ENCODE measurements around the gene CYB5R4.
A peak's percentile ranks its signal among the peaks of the same experiment; 100 is the strongest.

Gene CYB5R4, protein sequence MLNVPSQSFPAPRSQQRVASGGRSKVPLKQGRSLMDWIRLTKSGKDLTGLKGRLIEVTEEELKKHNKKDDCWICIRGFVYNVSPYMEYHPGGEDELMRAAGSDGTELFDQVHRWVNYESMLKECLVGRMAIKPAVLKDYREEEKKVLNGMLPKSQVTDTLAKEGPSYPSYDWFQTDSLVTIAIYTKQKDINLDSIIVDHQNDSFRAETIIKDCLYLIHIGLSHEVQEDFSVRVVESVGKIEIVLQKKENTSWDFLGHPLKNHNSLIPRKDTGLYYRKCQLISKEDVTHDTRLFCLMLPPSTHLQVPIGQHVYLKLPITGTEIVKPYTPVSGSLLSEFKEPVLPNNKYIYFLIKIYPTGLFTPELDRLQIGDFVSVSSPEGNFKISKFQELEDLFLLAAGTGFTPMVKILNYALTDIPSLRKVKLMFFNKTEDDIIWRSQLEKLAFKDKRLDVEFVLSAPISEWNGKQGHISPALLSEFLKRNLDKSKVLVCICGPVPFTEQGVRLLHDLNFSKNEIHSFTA

DNA sequence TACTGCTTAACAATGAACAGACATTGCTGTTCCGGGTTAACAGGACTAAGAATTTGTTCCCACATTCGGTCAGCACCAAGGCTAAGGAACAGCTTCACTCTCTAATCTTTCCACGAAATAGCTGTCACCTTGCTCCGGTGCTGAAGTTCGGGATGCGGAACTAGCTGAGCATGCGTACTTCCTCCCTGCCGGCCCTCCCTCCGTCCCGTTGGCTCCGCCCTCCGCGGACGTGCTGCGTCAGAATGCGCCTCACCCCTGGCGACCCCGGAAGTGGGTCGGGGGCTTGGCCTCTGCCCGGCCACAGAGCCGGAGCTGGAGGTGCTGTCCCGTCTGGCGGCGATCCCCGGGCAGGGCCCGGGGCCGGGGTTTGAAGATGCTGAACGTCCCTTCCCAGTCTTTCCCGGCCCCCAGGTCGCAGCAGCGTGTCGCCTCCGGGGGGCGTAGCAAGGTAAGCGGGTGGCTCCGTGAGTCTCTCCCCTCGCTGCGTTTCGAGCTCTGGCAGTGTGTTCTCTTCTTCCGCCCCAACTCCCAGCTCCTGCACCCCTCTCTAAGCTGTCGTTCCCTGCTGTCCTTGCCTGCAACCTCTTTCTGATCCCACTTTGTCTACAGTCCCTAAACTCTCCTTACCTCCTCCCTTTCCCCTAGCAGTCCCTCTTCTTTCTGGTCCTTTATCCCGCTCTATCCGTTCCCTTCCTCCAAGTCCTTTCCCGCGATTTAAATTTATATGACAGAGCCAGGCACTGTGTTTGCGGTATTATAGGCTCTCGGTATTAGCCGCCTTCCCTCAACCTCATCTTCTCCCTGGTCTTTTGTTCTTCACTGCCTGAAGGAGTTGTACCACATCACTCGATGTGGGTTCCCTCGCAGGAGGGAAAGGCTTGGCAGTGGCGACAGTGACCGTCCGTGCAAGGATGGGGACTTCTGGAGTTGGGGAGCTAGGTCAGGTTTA is at the start of gene CYB5R4:
Gene CYB5R4 (plus strand): TSS at position 280 of the 949 bp plus-strand sequence. CDS start 94 bp downstream, at position 374.
- Histone ChIP-seq H3K27ac (ENCODE audit: low read depth, low read length) (peak within 1 kb of the TSS; percentile 80), H3K4me3 (ENCODE audit: low read depth in 1 of 5, low read length in 5 of 5) (peak within 1 kb of the TSS; percentile 90 to 98 (median 97)), H3K36me3 (ENCODE audit: control insufficient read depth in 5 of 5, insufficient read depth in 5 of 5, low read length in 5 of 5) (peaks cover 0 to 5% (median 3%) of the 10 kb centered on the region in 5 donors), H3K9me3 (ENCODE audit: control insufficient read depth in 5 of 5, low read length in 5 of 5) (no peaks in the 10 kb centered on the region), H3K9ac (ENCODE audit: low read length in 5 of 5) (peak within 1 kb of the TSS; percentile 80 to 94 (median 83)), H3K27me3 (ENCODE audit: control insufficient read depth in 5 of 5, insufficient read depth in 4 of 5, low read length in 5 of 5) (peaks cover 0 to 9% (median 2%) of the 10 kb centered on the region in 5 donors), H3K4me1 (ENCODE audit: control insufficient read depth in 5 of 5, insufficient read depth in 5 of 5, low read length in 5 of 5) (peaks cover 0 to 23% (median 18%) of the 10 kb centered on the region in 5 donors)

DNA sequence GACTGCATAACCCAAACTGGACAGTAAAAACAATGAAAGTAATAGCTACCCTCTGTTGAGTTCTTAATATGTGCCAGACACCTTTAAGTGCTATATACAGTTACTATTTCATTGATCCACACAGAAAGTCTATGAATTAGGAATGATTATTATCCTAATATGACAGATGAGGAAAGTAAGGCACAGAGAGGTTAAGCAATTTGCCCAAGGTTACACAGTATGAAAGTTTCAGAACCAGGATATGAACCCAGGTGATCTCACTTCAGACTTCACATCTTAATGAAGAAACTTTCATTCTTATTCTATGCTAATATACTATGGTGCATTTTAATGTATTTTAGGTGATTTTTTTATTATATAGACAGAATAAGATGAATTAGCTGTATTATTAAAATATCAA is 46.9 kb upstream of the CYB5R4 start:
- Histone ChIP-seq H3K36me3 (ENCODE audit: control insufficient read depth in 5 of 5, insufficient read depth in 5 of 5, low read length in 5 of 5) (no peaks in the 10 kb centered on the region), H3K27me3 (ENCODE audit: control insufficient read depth in 5 of 5, insufficient read depth in 4 of 5, low read length in 5 of 5) (no peaks in the 10 kb centered on the region), H3K27ac (ENCODE audit: low read depth, low read length) (no peak overlapping the region), H3K4me3 (ENCODE audit: low read depth in 1 of 5, low read length in 5 of 5) (no peak overlapping the region), H3K9me3 (ENCODE audit: control insufficient read depth in 5 of 5, low read length in 5 of 5) (no peaks in the 10 kb centered on the region), H3K9ac (ENCODE audit: low read length in 5 of 5) (no peak overlapping the region), H3K4me1 (ENCODE audit: control insufficient read depth in 5 of 5, insufficient read depth in 5 of 5, low read length in 5 of 5) (no peaks in the 10 kb centered on the region)

DNA sequence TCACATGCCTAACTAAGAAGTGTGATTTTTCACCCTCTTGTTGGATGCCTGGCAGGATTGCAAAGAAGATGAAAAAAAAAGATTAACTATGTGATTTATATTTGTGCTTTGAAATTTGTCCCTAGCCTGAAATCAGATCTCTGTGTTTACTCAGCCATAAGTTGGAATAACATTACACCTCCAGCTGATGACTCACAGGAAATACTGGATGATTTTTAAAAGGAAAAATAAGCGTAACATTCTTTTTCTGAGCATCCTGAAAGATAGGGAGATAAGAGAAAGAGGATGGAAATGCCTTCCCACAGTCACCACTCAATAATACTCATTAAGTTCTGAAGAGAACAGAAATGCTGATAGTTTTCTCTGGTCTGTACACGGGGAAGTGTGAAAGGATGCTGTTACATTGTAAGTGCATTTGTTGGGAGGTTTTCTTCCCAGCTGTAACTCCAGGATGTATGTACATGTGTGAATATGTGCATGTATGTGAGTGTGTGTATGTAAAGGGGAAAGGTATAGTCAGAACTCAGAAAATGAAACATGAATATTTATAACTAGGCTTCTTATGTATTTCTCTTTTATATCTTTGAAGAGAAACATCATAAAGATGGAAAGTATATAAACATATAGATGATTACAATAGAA is 43.7 kb upstream of the CYB5R4 start:
- no peak overlapping the region for H3K9ac ChIP-seq (ENCODE audit: low read length in 5 of 5)
- H3K4me1 ChIP-seq (ENCODE audit: control insufficient read depth in 5 of 5, insufficient read depth in 5 of 5, low read length in 5 of 5), result no peaks in the 10 kb centered on the region
- no peak overlapping the region for H3K4me3 ChIP-seq (ENCODE audit: low read depth in 1 of 5, low read length in 5 of 5)

DNA sequence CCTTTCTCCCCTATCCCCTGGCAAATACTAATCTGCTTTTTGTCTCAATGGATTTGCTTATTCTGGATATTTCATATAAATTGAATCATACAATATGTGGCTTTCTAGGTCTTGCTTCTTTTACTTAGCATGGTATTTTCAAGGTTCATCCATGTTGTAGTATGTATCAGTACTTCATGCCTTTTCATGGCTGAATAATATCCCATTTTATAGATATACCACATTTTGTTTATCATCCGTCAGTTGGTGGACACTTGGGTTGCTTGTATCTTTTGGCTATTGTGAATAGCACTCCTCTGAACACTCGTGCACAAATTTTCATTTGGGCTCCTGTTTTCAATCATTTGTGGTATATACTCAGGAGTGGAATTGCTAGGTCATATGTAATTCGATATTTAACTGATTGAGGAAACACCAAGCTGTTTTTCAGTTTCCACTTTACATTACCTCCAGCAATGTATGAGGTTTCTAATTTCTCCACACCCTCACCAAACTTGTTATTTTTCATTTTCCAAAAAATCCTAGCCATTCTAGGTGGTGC is 36.8 kb upstream of the CYB5R4 start:
- no peak overlapping the region for H3K27ac ChIP-seq (ENCODE audit: low read depth, low read length)

More for the DNA sequence above, 43.7 kb upstream of the CYB5R4 start:
- Histone ChIP-seq H3K27ac (ENCODE audit: low read depth, low read length) (no peak overlapping the region), H3K9me3 (ENCODE audit: control insufficient read depth in 5 of 5, low read length in 5 of 5) (no peaks in the 10 kb centered on the region), H3K27me3 (ENCODE audit: control insufficient read depth in 5 of 5, insufficient read depth in 4 of 5, low read length in 5 of 5) (no peaks in the 10 kb centered on the region), H3K36me3 (ENCODE audit: control insufficient read depth in 5 of 5, insufficient read depth in 5 of 5, low read length in 5 of 5) (no peaks in the 10 kb centered on the region)

DNA sequence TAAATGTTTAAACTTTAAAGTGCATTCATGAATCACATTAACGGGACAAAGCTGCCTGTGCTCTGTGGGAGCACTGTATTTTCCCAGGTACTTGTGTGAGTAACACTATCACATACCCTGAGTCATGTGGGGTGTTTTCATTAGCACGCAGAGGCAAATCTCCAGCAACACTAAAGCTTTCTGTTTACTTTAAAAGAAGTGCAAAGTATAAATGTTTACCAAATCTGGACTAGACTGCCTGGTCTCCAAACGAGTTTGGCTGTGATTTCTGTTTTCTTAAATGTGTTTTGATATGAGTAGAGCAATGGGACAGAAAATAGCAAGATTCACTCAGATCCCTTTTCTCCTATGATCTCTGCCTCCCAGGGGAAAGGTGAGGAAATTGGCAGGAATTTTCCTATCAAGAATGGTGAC is 35.1 kb upstream of the CYB5R4 start:
- H3K9me3 ChIP-seq (ENCODE audit: control insufficient read depth in 5 of 5, low read length in 5 of 5), result no peaks in the 10 kb centered on the region
- no peaks in the 10 kb centered on the region for H3K4me1 ChIP-seq (ENCODE audit: control insufficient read depth in 5 of 5, insufficient read depth in 5 of 5, low read length in 5 of 5)
- H3K4me3 ChIP-seq (ENCODE audit: low read depth in 1 of 5, low read length in 5 of 5), result no peak overlapping the region
- H3K36me3 ChIP-seq (ENCODE audit: control insufficient read depth in 5 of 5, insufficient read depth in 5 of 5, low read length in 5 of 5), result no peaks in the 10 kb centered on the region
- no peak overlapping the region for H3K9ac ChIP-seq (ENCODE audit: low read length in 5 of 5)
- H3K27ac ChIP-seq (ENCODE audit: low read depth, low read length), result no peak overlapping the region
- no peaks in the 10 kb centered on the region for H3K27me3 ChIP-seq (ENCODE audit: control insufficient read depth in 5 of 5, insufficient read depth in 4 of 5, low read length in 5 of 5)

More for the DNA sequence above, 36.8 kb upstream of the CYB5R4 start:
- no peaks in the 10 kb centered on the region for H3K27me3 ChIP-seq (ENCODE audit: control insufficient read depth in 5 of 5, insufficient read depth in 4 of 5, low read length in 5 of 5)
- no peaks in the 10 kb centered on the region for H3K4me1 ChIP-seq (ENCODE audit: control insufficient read depth in 5 of 5, insufficient read depth in 5 of 5, low read length in 5 of 5)
- no peaks in the 10 kb centered on the region for H3K9me3 ChIP-seq (ENCODE audit: control insufficient read depth in 5 of 5, low read length in 5 of 5)
- no peaks in the 10 kb centered on the region for H3K36me3 ChIP-seq (ENCODE audit: control insufficient read depth in 5 of 5, insufficient read depth in 5 of 5, low read length in 5 of 5)
- H3K9ac ChIP-seq (ENCODE audit: low read length in 5 of 5), result no peak overlapping the region
- H3K4me3 ChIP-seq (ENCODE audit: low read depth in 1 of 5, low read length in 5 of 5), result no peak overlapping the region

DNA sequence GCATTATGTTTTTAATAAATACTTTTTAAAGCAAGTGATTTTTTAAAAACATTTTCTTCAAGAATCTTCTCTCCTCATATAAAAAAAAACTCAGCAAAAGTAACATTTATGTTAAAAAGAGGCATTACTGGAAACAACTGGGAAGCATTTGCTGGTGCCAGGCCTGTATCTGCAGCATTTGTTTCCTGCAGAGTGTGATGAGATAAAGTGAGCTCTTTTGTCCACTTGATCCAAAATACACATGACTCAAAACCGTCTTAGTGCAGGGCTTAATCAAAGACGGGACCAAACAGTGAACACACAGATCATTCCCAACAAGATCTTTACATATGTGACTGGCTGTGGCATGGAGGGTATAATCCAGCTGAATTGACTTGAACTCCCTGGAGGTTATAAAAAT is 34.7 kb upstream of the CYB5R4 start:
- Histone ChIP-seq H3K4me3 (ENCODE audit: low read depth in 1 of 5, low read length in 5 of 5) (no peak overlapping the region), H3K9me3 (ENCODE audit: control insufficient read depth in 5 of 5, low read length in 5 of 5) (no peaks in the 10 kb centered on the region), H3K9ac (ENCODE audit: low read length in 5 of 5) (no peak overlapping the region), H3K4me1 (ENCODE audit: control insufficient read depth in 5 of 5, insufficient read depth in 5 of 5, low read length in 5 of 5) (no peaks in the 10 kb centered on the region), H3K27me3 (ENCODE audit: control insufficient read depth in 5 of 5, insufficient read depth in 4 of 5, low read length in 5 of 5) (no peaks in the 10 kb centered on the region), H3K27ac (ENCODE audit: low read depth, low read length) (no peak overlapping the region), H3K36me3 (ENCODE audit: control insufficient read depth in 5 of 5, insufficient read depth in 5 of 5, low read length in 5 of 5) (no peaks in the 10 kb centered on the region)

DNA sequence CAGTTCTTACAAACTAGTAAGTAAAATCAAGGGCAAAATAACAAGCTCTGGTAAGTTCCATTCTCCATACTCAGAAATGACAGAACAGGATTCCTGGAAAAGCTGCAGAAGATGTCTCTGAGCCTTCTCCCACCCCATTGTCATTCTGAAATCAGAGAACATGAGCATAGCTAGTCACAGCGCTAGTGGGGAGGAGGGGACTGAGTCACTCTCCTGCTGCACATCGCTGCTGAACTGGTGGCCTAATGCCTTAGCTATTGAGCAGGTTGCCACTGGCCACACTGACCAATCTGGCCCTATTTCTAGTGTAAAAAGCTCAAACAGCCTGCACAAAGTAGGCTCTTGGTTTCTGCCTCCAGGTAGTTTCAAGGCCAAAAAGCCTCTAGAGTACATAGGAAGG is 32.4 kb upstream of the CYB5R4 start:
- Histone ChIP-seq H3K36me3 (ENCODE audit: control insufficient read depth in 5 of 5, insufficient read depth in 5 of 5, low read length in 5 of 5) (no peaks in the 10 kb centered on the region), H3K9me3 (ENCODE audit: control insufficient read depth in 5 of 5, low read length in 5 of 5) (no peaks in the 10 kb centered on the region), H3K4me1 (ENCODE audit: control insufficient read depth in 5 of 5, insufficient read depth in 5 of 5, low read length in 5 of 5) (no peaks in the 10 kb centered on the region), H3K27me3 (ENCODE audit: control insufficient read depth in 5 of 5, insufficient read depth in 4 of 5, low read length in 5 of 5) (no peaks in the 10 kb centered on the region), H3K27ac (ENCODE audit: low read depth, low read length) (no peak overlapping the region), H3K9ac (ENCODE audit: low read length in 5 of 5) (no peak overlapping the region), H3K4me3 (ENCODE audit: low read depth in 1 of 5, low read length in 5 of 5) (no peak overlapping the region)

DNA sequence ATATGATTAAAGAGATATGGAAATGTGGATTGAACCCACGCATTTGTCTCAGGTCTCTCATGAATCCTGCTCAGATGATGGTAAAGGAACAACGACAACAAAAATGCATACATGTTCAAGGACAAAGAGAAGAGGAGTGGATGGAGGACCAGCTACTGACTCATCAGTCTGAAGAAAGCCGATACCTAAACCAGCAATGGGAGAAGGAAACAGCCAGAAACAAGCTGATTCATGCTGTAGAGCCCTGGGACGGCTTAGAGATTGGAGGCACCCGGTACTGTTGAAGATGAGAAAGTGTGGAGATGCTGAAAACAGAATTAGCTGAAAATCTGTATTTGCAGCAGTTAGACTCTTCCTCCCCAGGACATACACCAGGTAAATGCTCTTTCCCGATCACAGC is 20.8 kb upstream of the CYB5R4 start:
- H3K9me3 ChIP-seq (ENCODE audit: control insufficient read depth in 5 of 5, low read length in 5 of 5), result peaks cover 2 to 10% (median 8%) of the 10 kb centered on the region in 5 donors
- no peak overlapping the region for H3K4me3 ChIP-seq (ENCODE audit: low read depth in 1 of 5, low read length in 5 of 5)
- H3K9ac ChIP-seq (ENCODE audit: low read length in 5 of 5), result no peak overlapping the region
- peaks cover 0 to 7% (median 0%) of the 10 kb centered on the region in 5 donors for H3K27me3 ChIP-seq (ENCODE audit: control insufficient read depth in 5 of 5, insufficient read depth in 4 of 5, low read length in 5 of 5)
- no peaks in the 10 kb centered on the region for H3K4me1 ChIP-seq (ENCODE audit: control insufficient read depth in 5 of 5, insufficient read depth in 5 of 5, low read length in 5 of 5)
- no peaks in the 10 kb centered on the region for H3K36me3 ChIP-seq (ENCODE audit: control insufficient read depth in 5 of 5, insufficient read depth in 5 of 5, low read length in 5 of 5)
- no peak overlapping the region for H3K27ac ChIP-seq (ENCODE audit: low read depth, low read length)

DNA sequence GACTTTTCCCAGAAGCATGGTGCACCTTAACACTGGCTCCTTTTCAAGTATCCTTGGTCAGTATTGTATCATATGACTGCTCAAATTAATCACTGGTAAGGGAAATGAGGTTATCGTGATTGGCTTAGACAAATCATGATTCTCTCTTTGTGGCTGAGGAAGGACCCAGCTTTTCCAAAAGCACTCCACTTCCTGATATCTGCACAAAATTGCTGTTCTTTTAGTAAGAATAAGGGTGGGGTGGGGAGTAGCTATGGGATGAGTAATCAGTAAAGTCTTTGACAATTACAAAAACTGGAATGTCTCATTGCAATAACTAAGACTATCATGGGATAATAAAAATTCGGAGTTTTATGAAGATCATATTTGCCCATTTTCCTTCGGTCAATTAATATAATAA is 15.3 kb upstream of the CYB5R4 start:
- H3K4me1 ChIP-seq (ENCODE audit: control insufficient read depth in 5 of 5, insufficient read depth in 5 of 5, low read length in 5 of 5), result no peaks in the 10 kb centered on the region
- no peak overlapping the region for H3K9ac ChIP-seq (ENCODE audit: low read length in 5 of 5)
- no peak overlapping the region for H3K4me3 ChIP-seq (ENCODE audit: low read depth in 1 of 5, low read length in 5 of 5)
- no peak overlapping the region for H3K27ac ChIP-seq (ENCODE audit: low read depth, low read length)
- peaks cover 0 to 6% (median 3%) of the 10 kb centered on the region in 5 donors for H3K9me3 ChIP-seq (ENCODE audit: control insufficient read depth in 5 of 5, low read length in 5 of 5)
- no peaks in the 10 kb centered on the region for H3K27me3 ChIP-seq (ENCODE audit: control insufficient read depth in 5 of 5, insufficient read depth in 4 of 5, low read length in 5 of 5)
- no peaks in the 10 kb centered on the region for H3K36me3 ChIP-seq (ENCODE audit: control insufficient read depth in 5 of 5, insufficient read depth in 5 of 5, low read length in 5 of 5)
